Subcutaneous abdominal adipose tissue (tissue), 5 donors: ENCODE results near the gene GPC6.

ENCODE experiments used
- H3K27ac ChIP-seq: one replicate; pipeline ENCODE4 v1.7.0; 2013; ENCODE audit warnings: low read depth, mild to moderate bottlenecking, inconsistent platforms, low read length, moderate library complexity
- H3K27me3 ChIP-seq, 5 donors: one replicate each; pipeline ENCODE4 v1.7.0; 2013; ENCODE audit warnings: low read length in 5 of 5, inconsistent platforms in 1 of 5; ENCODE audit not compliant: control insufficient read depth in 5 of 5, insufficient read depth in 4 of 5
- H3K36me3 ChIP-seq, 5 donors: one replicate each; pipeline ENCODE4 v1.7.0; 2013; ENCODE audit warnings: low read length in 5 of 5; ENCODE audit not compliant: control insufficient read depth in 5 of 5, insufficient read depth in 5 of 5
- H3K4me1 ChIP-seq, 5 donors: one replicate each; pipeline ENCODE4 v1.7.0; 2013; ENCODE audit warnings: low read length in 5 of 5, mild to moderate bottlenecking in 3 of 5, moderate library complexity in 1 of 5; ENCODE audit not compliant: control insufficient read depth in 5 of 5, insufficient read depth in 5 of 5
- H3K4me3 ChIP-seq, 5 donors: one replicate each; pipeline ENCODE4 v1.7.0; 2013; ENCODE audit warnings: low read length in 5 of 5, low read depth in 1 of 5
- H3K9ac ChIP-seq, 5 donors: one replicate each; pipeline ENCODE4 v1.7.0; 2013; ENCODE audit warnings: low read length in 5 of 5, mild to moderate bottlenecking in 4 of 5, moderate library complexity in 3 of 5
- H3K9me3 ChIP-seq, 5 donors: one replicate each; pipeline ENCODE4 v1.7.0; 2013; ENCODE audit warnings: low read length in 5 of 5; ENCODE audit not compliant: control insufficient read depth in 5 of 5
- donor health status: healthy.
- donor health status: healthy.
- donor health status: healthy.
- donor health status: healthy.
- donor health status: healthy.

Gene GPC6

DNA sequence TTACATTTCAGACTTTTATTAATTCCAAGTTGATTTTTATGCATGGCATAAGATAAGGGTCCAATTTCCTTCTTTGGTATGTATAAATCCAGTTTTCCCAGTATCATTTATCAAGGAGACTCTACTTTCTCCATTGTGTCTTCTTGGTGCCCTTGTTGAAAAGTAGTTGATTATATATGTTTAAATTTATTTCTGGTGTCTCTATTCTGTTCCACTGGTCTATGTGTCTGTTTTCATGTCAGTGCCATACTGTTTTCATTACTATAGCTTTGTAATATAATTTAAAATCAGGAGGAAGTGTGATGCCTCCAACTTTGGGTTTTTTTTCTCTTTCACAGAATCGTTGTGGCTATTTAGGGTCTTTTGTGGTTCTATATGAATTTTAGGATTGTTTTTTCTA is 1019.9 kb downstream of the GPC6 start:
- Histone ChIP-seq H3K9me3 (peaks cover 0 to 14% (median 2%) of the 10 kb centered on the region in 5 donors), H3K4me1 (no peaks in the 10 kb centered on the region), H3K36me3 (no peaks in the 10 kb centered on the region), H3K9ac (no peak overlapping the region), H3K4me3 (no peak overlapping the region), H3K27ac (no peak overlapping the region), H3K27me3 (no peaks in the 10 kb centered on the region)

GRCh38 chr13:94247890-94248289 is 1021.3 kb downstream of the GPC6 start:
- Histone ChIP-seq H3K4me1 (no peaks in the 10 kb centered on the region), H3K9me3 (peaks cover 0 to 14% (median 2%) of the 10 kb centered on the region in 5 donors), H3K9ac (no peak overlapping the region), H3K36me3 (no peaks in the 10 kb centered on the region), H3K27me3 (no peaks in the 10 kb centered on the region), H3K27ac (no peak overlapping the region), H3K4me3 (no peak overlapping the region)

- Histone ChIP-seq H3K27ac (no peak overlapping the region), H3K9me3 (peaks cover 0 to 14% (median 2%) of the 10 kb centered on the region in 5 donors), H3K4me3 (no peak overlapping the region), H3K27me3 (no peaks in the 10 kb centered on the region), H3K9ac (no peak overlapping the region), H3K4me1 (no peaks in the 10 kb centered on the region), H3K36me3 (no peaks in the 10 kb centered on the region)
These were observed 1022.0 kb downstream of the GPC6 start for GRCh38 chr13:94248454-94249228.

DNA sequence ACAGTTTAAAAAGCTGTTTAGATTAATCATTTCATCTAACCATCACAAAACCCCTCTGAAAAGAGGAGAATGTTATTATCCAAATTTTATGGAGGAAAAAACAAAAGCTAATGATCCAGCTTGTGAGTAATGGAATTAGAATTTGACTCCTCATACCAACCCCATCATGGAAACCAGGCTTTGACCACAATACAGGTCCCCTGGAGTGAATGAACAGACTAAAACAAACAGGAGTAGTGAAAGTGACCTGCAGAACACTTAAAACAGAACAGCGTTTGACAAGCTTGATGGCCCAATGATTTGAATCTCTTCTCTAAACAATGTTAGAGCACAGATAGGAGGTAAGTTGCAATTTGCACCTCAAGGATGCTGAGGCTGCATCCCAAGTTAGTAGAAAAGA is 1022.9 kb downstream of the GPC6 start:
- no peak overlapping the region for H3K9ac ChIP-seq
- no peaks in the 10 kb centered on the region for H3K27me3 ChIP-seq
- no peak overlapping the region for H3K4me3 ChIP-seq
- peaks cover 0 to 14% (median 2%) of the 10 kb centered on the region in 5 donors for H3K9me3 ChIP-seq
- no peaks in the 10 kb centered on the region for H3K4me1 ChIP-seq
- H3K36me3 ChIP-seq = no peaks in the 10 kb centered on the region
- no peak overlapping the region for H3K27ac ChIP-seq

DNA sequence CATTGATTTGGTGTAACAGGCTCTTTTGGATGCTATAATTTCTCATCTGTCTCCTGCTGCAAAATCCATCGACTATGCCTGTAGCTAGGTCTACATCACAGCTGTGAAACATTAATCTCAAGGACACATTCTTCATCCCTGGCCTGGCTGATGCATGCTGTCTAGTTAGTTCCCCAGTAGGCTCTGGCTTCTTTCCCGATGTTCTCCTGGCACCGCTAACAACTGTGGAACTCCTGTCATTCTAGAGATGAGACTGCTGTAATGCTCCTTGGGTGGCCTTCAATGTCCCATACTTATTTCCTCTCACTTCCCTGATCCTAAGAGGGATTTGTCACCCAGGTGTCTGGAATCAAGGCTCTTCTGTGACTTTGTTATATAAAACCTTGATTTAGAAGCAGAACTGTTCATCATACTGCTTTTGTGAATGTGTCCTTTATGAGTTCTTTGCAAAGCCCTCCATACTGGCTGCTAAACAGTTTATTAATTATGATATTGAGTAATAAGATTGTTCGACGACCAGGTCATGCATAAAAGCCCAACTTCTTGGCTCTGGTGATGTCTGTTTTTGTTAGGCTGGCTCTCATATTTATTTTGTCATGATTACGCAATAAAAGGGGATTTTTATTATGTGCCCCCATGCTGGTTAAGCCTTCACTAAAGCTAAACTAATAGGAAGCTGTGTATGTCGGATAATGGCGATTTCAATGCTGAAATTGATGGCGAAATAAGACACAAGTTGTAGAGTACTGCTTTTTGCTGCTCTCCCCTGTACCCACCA is 1025.4 kb downstream of the GPC6 start:
- Histone ChIP-seq H3K4me1 (no peaks in the 10 kb centered on the region), H3K9me3 (peaks cover 0 to under 1% (median 0%) of the 10 kb centered on the region in 5 donors), H3K36me3 (no peaks in the 10 kb centered on the region), H3K27me3 (no peaks in the 10 kb centered on the region), H3K9ac (no peak overlapping the region), H3K4me3 (no peak overlapping the region), H3K27ac (no peak overlapping the region)

DNA sequence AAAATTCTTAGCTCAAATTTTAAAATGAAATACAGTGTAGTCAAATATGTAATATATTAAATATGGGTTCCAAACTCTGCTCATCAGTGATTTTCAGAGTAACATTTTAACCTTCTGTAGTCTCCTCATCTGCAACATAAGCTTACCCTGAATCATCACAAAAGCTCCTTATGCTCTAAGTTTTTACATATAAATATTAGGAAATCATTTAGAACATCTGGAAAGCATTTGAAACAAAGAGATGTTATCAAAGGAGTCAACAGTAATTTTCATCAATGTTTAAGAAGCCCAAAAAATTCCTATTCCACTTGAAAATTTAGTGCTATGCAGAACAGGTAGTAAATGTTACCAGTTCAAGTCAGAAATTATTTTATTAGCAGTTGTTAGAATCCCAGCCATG is 1028.1 kb downstream of the GPC6 start:
- Histone ChIP-seq H3K27ac (no peak overlapping the region), H3K9me3 (no peaks in the 10 kb centered on the region), H3K4me1 (no peaks in the 10 kb centered on the region), H3K9ac (no peak overlapping the region), H3K4me3 (no peak overlapping the region), H3K27me3 (no peaks in the 10 kb centered on the region), H3K36me3 (no peaks in the 10 kb centered on the region)

- H3K4me3 ChIP-seq = no peak overlapping the region
- no peak overlapping the region for H3K9ac ChIP-seq
- H3K9me3 ChIP-seq = no peaks in the 10 kb centered on the region
- no peaks in the 10 kb centered on the region for H3K4me1 ChIP-seq
- no peak overlapping the region for H3K27ac ChIP-seq
- no peaks in the 10 kb centered on the region for H3K36me3 ChIP-seq
- no peaks in the 10 kb centered on the region for H3K27me3 ChIP-seq
These were observed 1030.1 kb downstream of the GPC6 start for GRCh38 chr13:94256721-94257120.

- Histone ChIP-seq H3K4me3 (no peak overlapping the region), H3K4me1 (no peaks in the 10 kb centered on the region), H3K9ac (no peak overlapping the region), H3K9me3 (no peaks in the 10 kb centered on the region), H3K36me3 (no peaks in the 10 kb centered on the region), H3K27me3 (no peaks in the 10 kb centered on the region), H3K27ac (no peak overlapping the region)
These were observed 1033.4 kb downstream of the GPC6 start for GRCh38 chr13:94259984-94260383.

- no peaks in the 10 kb centered on the region for H3K4me1 ChIP-seq
- no peak overlapping the region for H3K4me3 ChIP-seq
- H3K36me3 ChIP-seq = no peaks in the 10 kb centered on the region
- H3K27ac ChIP-seq = no peak overlapping the region
- no peak overlapping the region for H3K9ac ChIP-seq
- H3K9me3 ChIP-seq = no peaks in the 10 kb centered on the region
- no peaks in the 10 kb centered on the region for H3K27me3 ChIP-seq
These were observed 1034.6 kb downstream of the GPC6 start for GRCh38 chr13:94261163-94261562.

DNA sequence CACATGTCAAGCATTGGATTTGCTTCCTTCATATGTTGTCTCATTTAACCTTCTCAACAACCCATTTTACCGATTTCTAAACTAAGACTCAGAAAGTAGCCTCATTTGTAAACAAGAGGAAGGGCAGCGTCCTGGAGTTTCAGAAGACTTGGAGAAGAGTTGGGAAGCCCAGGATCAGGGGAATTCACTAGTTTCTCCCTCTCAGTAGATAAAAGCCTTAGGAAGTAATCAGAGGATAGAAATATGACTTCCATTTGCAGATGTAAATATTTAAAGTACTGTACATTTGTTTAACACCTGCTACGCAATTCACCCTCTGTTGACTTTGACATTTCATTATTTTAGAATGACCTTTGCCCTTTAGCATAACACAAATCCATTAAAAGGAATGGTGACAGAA is 1036.4 kb downstream of the GPC6 start:
- Histone ChIP-seq H3K27me3 (no peaks in the 10 kb centered on the region), H3K9ac (no peak overlapping the region), H3K27ac (no peak overlapping the region), H3K36me3 (no peaks in the 10 kb centered on the region), H3K4me1 (no peaks in the 10 kb centered on the region), H3K9me3 (no peaks in the 10 kb centered on the region), H3K4me3 (no peak overlapping the region)
